ENCODE results near the gene HERC4. TPM values are rescaled to one million over a fixed set of nuclear protein-coding genes. Genes with fewer than 3 reads are reported as not detected.
"Not testable (repeated sequence)": the region's sequence is repeated elsewhere in the genome, so short reads cannot be mapped to it uniquely, and the experiment has no call there.

The HERC4 gene
- total and polyA plus RNA-seq, 2 donors (not counting 1 experiment from before 2014, with no cell fraction given) = 53.1 to 140 TPM

DNA sequence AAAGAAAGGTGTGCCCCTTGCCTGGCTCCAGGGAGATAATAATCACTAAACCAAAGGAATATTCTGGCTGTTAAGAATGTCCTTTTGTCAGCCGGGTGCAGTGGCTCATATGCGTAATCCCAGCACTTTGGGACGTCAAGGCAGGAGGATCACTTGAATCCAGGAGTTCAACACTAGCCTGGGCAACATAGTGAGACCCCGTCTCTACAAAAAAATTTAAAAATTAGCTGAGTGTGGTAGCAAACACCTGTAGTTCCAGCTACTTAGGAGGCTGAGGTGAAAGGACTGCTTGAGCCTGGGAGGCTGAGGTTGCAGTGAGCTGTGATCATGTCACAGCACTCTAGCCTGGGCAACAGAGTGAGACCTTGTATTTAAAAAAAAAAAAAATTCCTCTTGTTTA is 74.1 kb downstream of the HERC4 start:
- Histone ChIP-seq H3K27me3 (ENCODE audit: control insufficient read depth, insufficient read depth, low read length) (no peaks in the 10 kb centered on the region), H3K36me3 (ENCODE audit: control insufficient read depth, insufficient read depth, low read length) (peaks cover 6% of the 10 kb centered on the region), H3K27ac (ENCODE audit: insufficient read depth, low read length) (no peak overlapping the region), H3K79me2 (ENCODE audit: control insufficient read depth, insufficient read depth, low read length) (no peaks in the 10 kb centered on the region), H4K20me1 (ENCODE audit: control insufficient read depth, extremely low read depth, insufficient read depth, low read length) (no peaks in the 10 kb centered on the region), H3K9ac (ENCODE audit: insufficient read depth, low read length) (no peak overlapping the region), H3K4me2 (ENCODE audit: extremely low read depth, insufficient read depth, low read length) (no peak overlapping the region), H3K4me3 (replicated peaks in 1 of 4; ENCODE audit: control extremely low read depth in 1 of 4, insufficient read depth in 1 of 4, low read depth in 3 of 4, low read length in 4 of 4) (no peak overlapping the region), H2AFZ (ENCODE audit: low read length) (no peak overlapping the region), H3K4me1 (ENCODE audit: control insufficient read depth, extremely low read depth, insufficient read depth, low read length) (no peaks in the 10 kb centered on the region), H3K9me3 (ENCODE audit: control insufficient read depth, insufficient read depth, low read depth, low read length) (no peaks in the 10 kb centered on the region)
- no peak for TF ChIP-seq EZH2 (IDR thresholded peaks at IDR 0.05; ENCODE audit: low read length, missing control alignments)
- TF ChIP-seq, protein P1, sequence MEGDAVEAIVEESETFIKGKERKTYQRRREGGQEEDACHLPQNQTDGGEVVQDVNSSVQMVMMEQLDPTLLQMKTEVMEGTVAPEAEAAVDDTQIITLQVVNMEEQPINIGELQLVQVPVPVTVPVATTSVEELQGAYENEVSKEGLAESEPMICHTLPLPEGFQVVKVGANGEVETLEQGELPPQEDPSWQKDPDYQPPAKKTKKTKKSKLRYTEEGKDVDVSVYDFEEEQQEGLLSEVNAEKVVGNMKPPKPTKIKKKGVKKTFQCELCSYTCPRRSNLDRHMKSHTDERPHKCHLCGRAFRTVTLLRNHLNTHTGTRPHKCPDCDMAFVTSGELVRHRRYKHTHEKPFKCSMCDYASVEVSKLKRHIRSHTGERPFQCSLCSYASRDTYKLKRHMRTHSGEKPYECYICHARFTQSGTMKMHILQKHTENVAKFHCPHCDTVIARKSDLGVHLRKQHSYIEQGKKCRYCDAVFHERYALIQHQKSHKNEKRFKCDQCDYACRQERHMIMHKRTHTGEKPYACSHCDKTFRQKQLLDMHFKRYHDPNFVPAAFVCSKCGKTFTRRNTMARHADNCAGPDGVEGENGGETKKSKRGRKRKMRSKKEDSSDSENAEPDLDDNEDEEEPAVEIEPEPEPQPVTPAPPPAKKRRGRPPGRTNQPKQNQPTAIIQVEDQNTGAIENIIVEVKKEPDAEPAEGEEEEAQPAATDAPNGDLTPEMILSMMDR (conservative IDR thresholded peaks at IDR 0.05 in 1 of 2, IDR thresholded peaks at IDR 0.05 in 1 of 2; ENCODE audit: low read depth in 1 of 2, low read length in 2 of 2) = no peak
- DNase-seq (ENCODE audit: low read depth in 2 of 2) = no peak

DNA sequence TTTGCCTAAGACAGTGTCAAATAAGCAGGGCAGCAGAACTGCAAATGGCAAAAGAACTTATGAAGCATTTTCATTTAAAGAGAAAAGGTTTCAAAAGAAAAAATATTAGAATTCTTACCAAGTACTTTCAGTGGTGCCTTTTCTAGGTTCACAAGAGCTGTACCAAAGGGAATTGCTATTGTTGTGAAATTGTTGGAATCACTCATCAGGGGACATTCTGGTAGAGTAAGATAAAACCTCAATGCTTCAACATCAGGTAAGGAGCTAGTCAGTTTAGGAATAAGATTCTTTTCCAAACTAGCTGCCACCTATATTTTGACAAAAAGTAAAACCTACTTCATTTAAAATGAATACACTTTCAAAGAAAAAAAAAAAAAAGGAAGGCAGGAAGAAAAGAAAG is 85.0 kb downstream of the HERC4 start:
- H4K20me1 ChIP-seq (ENCODE audit: control insufficient read depth, extremely low read depth, insufficient read depth, low read length) = no peaks in the 10 kb centered on the region
- H3K27me3 ChIP-seq (ENCODE audit: control insufficient read depth, insufficient read depth, low read length) = no peaks in the 10 kb centered on the region
- no peak overlapping the region for H2AFZ ChIP-seq (ENCODE audit: low read length)
- no peaks in the 10 kb centered on the region for H3K4me1 ChIP-seq (ENCODE audit: control insufficient read depth, extremely low read depth, insufficient read depth, low read length)
- peaks cover 5% of the 10 kb centered on the region for H3K36me3 ChIP-seq (ENCODE audit: control insufficient read depth, insufficient read depth, low read length)
- H3K4me2 ChIP-seq (ENCODE audit: extremely low read depth, insufficient read depth, low read length) = no peak overlapping the region
- H3K4me3 ChIP-seq (replicated peaks in 1 of 4; ENCODE audit: control extremely low read depth in 1 of 4, insufficient read depth in 1 of 4, low read depth in 3 of 4, low read length in 4 of 4) = no peak overlapping the region
- TF ChIP-seq, protein P1 (conservative IDR thresholded peaks at IDR 0.05 in 1 of 2, IDR thresholded peaks at IDR 0.05 in 1 of 2; ENCODE audit: low read depth in 1 of 2, low read length in 2 of 2) = no peak
- no peak for TF ChIP-seq EZH2 (IDR thresholded peaks at IDR 0.05; ENCODE audit: low read length, missing control alignments)
- H3K9me3 ChIP-seq (ENCODE audit: control insufficient read depth, insufficient read depth, low read depth, low read length) = no peaks in the 10 kb centered on the region
- H3K27ac ChIP-seq (ENCODE audit: insufficient read depth, low read length) = no peak overlapping the region
- no peak for DNase-seq (ENCODE audit: low read depth in 2 of 2)
- H3K9ac ChIP-seq (ENCODE audit: insufficient read depth, low read length) = no peak overlapping the region
- no peaks in the 10 kb centered on the region for H3K79me2 ChIP-seq (ENCODE audit: control insufficient read depth, insufficient read depth, low read length)

DNA sequence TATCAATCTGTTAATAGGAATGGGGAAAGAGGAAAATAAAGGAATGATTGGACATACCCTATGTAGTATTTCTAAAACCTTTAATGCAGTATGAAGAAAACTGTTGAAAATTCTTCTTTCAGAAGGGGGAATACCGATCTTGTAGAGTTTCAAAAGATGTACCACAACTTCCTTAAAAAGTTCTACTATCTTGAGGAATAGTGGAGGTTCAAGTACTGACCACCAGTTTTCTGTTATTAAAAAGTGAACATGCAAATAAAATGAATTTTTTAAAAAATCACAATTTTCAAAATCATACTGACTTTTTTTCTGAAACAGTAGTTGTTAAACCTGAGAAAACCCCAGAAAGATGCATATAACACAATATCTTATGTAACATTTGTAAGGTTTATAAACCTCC is 86.5 kb downstream of the HERC4 start:
- no peak for DNase-seq (ENCODE audit: low read depth in 2 of 2)
- no peaks in the 10 kb centered on the region for H3K27me3 ChIP-seq (ENCODE audit: control insufficient read depth, insufficient read depth, low read length)
- no peaks in the 10 kb centered on the region for H3K9me3 ChIP-seq (ENCODE audit: control insufficient read depth, insufficient read depth, low read depth, low read length)
- H3K4me2 ChIP-seq (ENCODE audit: extremely low read depth, insufficient read depth, low read length) = no peak overlapping the region
- H3K9ac ChIP-seq (ENCODE audit: insufficient read depth, low read length) = no peak overlapping the region
- H4K20me1 ChIP-seq (ENCODE audit: control insufficient read depth, extremely low read depth, insufficient read depth, low read length) = no peaks in the 10 kb centered on the region
- H2AFZ ChIP-seq (ENCODE audit: low read length) = no peak overlapping the region
- no peak overlapping the region for H3K4me3 ChIP-seq (replicated peaks in 1 of 4; ENCODE audit: control extremely low read depth in 1 of 4, insufficient read depth in 1 of 4, low read depth in 3 of 4, low read length in 4 of 4)
- H3K79me2 ChIP-seq (ENCODE audit: control insufficient read depth, insufficient read depth, low read length) = no peaks in the 10 kb centered on the region
- H3K36me3 ChIP-seq (ENCODE audit: control insufficient read depth, insufficient read depth, low read length) = peaks cover 5% of the 10 kb centered on the region
- no peak for TF ChIP-seq EZH2 (IDR thresholded peaks at IDR 0.05; ENCODE audit: low read length, missing control alignments)
- TF ChIP-seq, protein P1 (conservative IDR thresholded peaks at IDR 0.05 in 1 of 2, IDR thresholded peaks at IDR 0.05 in 1 of 2; ENCODE audit: low read depth in 1 of 2, low read length in 2 of 2) = no peak
- no peak overlapping the region for H3K27ac ChIP-seq (ENCODE audit: insufficient read depth, low read length)
- no peaks in the 10 kb centered on the region for H3K4me1 ChIP-seq (ENCODE audit: control insufficient read depth, extremely low read depth, insufficient read depth, low read length)

DNA sequence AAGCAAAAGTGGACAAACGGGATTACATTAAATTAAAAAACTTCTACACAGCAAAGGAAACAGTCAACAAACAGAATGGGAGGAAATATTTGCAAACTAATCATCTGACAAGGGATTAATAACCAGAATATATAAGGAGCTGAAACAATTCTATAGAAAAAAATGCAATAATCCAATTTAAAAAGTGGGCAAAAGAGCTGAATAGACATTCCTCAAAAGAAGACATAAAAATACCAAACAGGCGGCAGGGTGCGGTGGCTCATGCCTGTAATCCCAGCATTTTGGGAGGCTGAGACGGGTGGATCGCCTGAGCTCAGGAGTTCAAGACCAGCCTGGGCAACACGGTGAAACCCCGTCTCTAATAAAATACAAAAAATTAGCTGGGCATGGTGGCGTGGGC is 92.5 kb downstream of the HERC4 start:
- H3K4me2 ChIP-seq (ENCODE audit: extremely low read depth, insufficient read depth, low read length); H4K20me1 ChIP-seq (ENCODE audit: control insufficient read depth, extremely low read depth, insufficient read depth, low read length); H3K4me1 ChIP-seq (ENCODE audit: control insufficient read depth, extremely low read depth, insufficient read depth, low read length); H3K9me3 ChIP-seq (ENCODE audit: control insufficient read depth, insufficient read depth, low read depth, low read length); H3K4me3 ChIP-seq (replicated peaks in 1 of 4; ENCODE audit: control extremely low read depth in 1 of 4, insufficient read depth in 1 of 4, low read depth in 3 of 4, low read length in 4 of 4); H3K36me3 ChIP-seq (ENCODE audit: control insufficient read depth, insufficient read depth, low read length); H2AFZ ChIP-seq (ENCODE audit: low read length); H3K27me3 ChIP-seq (ENCODE audit: control insufficient read depth, insufficient read depth, low read length); H3K27ac ChIP-seq (ENCODE audit: insufficient read depth, low read length); DNase-seq (ENCODE audit: low read depth in 2 of 2); H3K9ac ChIP-seq (ENCODE audit: insufficient read depth, low read length): not testable (repeated sequence)
- peaks cover 13% of the 10 kb centered on the region for H3K79me2 ChIP-seq (ENCODE audit: control insufficient read depth, insufficient read depth, low read length)

All from fibroblast of lung (primary cell).